Astrocyte of the hippocampus (primary cell): ENCODE measurements around the gene SKAP2.
A peak's percentile ranks its signal among the peaks of the same experiment; 100 is the strongest.

Source experiments
- DNase-seq: peaks from one replicate; pipeline ENCODE4 v3.0.0; 2011; ENCODE audit warnings: low read depth, low spot score

Gene SKAP2

GRCh38 chr7:26777385-26777784 lies 87.0 kb downstream of the SKAP2 start:
- DNase-seq = no peak

- no peak for DNase-seq
Measured at GRCh38 chr7:26760501-26760900, 103.9 kb downstream of the SKAP2 start.

DNA sequence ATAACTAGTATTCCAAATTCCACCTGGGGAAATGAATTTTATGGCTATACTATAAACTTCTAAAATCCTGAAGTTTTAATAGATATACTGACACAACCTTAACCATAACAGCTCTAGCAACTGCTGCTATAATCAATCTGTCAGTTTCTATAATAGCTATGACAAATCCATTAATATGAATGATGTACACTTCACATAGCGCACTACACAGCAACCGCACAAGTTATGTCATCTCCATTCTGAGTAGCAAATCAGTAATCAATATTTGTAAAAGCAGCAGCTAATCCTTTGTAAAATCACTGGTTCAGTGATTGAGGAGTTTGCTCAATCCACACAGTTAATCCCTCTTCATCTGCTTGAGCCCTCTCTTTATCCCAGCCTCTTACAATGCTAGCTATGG lies 105.3 kb downstream of the SKAP2 start:
- no peak for DNase-seq

DNA sequence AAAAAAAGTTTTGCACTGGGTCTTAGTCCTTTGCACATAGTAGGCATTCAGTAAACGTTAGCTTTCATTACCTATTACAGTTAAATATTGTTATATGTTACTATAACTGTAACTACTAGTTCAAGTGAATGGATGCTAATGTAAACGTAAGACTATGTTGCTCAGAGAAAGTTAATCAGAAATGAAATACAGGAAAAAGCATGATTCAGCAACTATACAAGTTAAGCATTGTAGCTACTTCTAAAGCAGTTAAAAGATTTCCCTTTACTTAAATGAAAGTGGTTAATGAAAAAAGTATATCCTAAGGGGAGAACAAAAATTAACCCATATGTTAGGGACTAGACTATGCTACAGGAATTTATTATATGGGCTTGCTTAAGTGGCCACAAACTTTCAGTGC lies 121.2 kb downstream of the SKAP2 start:
- no peak for DNase-seq

GRCh38 chr7:26735976-26736600 lies 128.3 kb downstream of the SKAP2 start:
- no peak for DNase-seq

GRCh38 chr7:26729150-26729775 lies 135.1 kb downstream of the SKAP2 start:
- DNase-seq = no peak

GRCh38 chr7:26726051-26726450 lies 138.3 kb downstream of the SKAP2 start:
- no peak for DNase-seq

DNA sequence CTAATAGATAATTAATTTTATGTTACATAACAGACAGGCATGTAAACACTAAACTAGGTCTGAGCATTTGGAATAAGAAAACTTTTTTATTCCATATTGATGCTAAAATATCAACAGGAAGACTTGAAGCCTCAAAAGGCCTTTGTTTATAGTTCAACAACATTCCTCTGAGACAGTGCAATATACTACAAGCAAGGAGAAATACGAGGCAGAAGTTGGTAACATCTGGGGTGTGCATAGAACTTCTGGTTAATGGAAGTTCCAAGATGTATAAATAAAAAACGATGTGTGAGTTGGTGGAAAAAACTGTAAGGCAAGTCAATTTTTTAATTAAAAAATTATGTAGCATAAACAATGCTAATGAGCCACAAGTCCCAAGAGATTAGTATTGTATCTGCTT lies 139.6 kb downstream of the SKAP2 start:
- DNase-seq = no peak

DNA sequence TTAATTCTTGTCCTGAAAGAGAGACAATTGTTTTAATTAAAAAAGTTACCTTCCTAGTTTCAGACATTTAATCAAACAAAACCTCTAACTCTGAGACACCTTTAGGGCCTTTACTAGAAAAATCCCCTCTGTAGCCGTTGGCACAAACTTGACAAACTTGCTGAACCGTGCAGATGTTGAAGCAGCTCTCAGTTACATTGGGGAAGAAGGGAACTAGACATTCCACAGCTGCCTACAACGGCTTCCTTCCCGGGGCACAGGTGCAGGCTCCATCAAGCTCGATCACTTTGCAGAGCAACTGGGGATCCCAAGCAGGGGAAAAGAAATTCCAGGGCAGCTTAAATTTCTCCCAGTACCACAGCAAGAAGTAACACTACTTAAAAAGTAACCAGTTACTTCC lies 141.3 kb downstream of the SKAP2 start:
- no peak for DNase-seq

GRCh38 chr7:26721450-26721849 lies 142.9 kb downstream of the SKAP2 start:
- DNase-seq = no peak

DNA sequence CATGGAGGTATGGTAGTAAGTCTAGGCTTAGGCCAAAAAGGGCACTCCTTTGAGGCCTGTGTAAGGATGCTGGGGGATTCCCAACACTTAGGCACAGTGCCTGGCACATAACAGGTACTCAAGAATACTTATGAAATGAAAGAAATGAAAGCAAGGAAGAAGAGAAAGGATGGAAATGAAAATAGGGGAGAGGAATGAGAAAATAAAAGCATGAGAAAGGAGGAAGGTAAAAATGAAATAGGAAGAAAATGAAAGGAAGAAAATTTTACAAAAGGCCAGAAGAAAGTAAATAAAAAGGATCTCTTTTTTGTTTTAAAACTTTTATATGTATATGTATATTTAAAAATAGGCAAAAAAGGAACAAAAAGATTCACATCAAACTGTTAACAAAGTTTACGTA lies 146.3 kb downstream of the SKAP2 start:
- DNase-seq = no peak

DNA sequence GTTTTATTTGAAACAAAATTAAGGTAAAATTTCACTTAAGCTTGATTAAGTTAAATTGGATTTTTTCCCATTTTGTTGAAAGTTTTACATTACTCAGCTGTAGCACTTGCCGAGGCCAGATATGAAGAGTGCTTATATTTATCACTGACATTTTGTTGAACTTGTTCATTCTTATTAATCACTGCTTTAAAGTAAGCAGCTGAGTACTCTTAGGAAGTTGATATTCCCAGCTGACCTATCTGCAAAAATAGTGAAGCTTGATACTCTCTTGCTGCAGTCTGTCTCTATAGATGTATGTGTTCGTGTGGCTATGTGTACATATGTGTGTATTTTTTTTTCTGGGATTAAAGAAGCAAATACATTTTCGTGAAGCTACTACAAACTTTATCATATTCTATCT lies 150.0 kb downstream of the SKAP2 start:
- no peak for DNase-seq

GRCh38 chr7:26714006-26714405 lies 150.4 kb downstream of the SKAP2 start:
- DNase-seq = no peak

DNA sequence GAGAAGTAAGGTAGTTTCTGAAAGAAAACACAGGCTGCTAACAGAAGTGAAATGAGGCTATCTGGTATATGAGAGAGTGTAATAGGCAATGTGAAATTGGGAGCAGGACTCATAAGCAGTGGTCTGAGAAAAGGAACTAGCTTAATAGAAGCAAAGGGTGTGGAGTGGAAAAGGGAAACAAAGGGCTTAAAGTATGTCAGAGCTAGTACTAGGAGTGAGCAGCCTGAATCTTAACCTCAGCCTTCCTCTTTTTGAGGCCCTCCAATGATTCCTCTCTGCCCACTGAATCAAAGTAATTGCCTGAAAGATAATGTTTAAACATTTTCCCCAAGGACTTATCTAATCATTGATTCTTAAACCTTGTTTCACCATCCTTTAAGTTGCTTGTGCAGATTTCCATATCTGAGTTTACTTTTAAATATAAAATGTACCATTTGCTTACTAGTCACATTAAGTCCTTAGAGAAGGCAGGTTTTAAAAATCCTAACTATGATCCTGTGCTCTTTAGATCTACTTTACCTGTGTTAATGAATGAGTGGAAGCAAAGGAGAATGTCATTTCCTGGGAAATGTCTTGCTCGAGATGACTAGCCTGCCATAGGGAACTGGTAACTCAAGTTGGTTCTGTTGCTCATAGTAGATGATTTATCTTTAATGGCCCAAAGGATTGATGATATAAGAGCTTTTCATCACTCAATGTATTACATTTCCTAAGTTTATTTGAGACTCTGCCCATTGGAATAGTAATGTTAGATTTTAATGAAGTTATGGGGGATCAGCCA lies 155.0 kb downstream of the SKAP2 start:
- DNase-seq = no peak

GRCh38 chr7:26705567-26705966 lies 158.8 kb downstream of the SKAP2 start:
- peak; percentile 78 for DNase-seq

GRCh38 chr7:26704786-26705185 lies 159.6 kb downstream of the SKAP2 start:
- DNase-seq = peak; percentile 9

DNA sequence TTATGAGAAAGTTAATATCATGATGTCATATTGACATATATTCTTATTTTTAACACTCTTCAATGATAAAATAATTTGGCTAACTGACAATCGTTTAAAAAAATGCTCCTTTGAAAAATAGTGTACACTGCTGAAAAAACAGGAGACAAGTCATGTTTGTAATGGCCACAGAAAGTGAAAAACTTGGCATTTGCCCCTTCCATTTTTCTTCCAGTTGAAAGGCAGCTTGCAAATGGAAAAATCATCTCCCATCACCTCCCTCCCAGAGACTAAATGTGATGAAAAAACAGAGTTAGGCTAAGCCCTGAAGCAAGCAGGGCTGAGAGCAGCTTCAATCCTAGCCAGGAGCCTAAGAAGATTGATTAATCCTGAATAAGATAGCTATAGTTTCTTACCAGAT lies 160.4 kb downstream of the SKAP2 start:
- DNase-seq = no peak

DNA sequence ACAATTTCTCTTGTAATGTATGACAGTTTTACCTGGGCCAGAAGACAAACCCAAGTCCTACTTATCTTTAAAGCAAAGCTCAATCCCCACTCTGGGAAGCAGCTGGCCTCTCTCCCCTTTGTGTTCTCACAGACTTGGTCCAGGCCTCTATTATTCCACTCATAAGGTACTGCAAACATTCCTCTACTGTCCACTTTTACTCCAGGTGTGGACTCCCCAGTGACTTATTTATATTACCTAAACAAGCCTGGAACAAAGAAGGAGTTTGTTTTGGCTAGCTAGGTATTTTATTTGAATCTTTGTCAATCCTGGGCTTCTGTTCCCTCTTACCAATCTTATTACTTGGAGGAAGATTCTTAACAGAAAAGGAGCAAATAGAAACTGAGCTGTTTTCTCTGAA lies 163.5 kb downstream of the SKAP2 start:
- no peak for DNase-seq

- no peak for DNase-seq
Measured at GRCh38 chr7:26700386-26700785, 164.0 kb downstream of the SKAP2 start.

DNA sequence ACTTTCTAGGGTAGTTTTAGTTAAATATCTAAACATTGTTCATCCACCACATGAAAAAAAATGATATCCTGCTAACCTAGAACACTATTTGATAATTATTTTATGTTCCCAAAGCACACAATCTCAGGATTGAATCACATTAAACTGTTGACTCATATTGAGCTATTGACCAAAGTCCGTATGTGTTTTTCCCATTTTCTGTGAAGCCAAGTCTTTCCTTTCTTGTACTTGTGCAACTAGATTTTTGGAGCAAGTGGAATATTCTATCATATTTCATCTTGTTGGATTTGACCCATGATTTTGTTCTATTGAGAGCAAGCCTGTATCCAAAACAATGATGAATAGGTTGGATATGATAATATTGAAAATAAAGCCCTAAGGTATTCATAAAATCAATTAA lies 164.6 kb downstream of the SKAP2 start:
- no peak for DNase-seq

GRCh38 chr7:26698806-26699205 lies 165.6 kb downstream of the SKAP2 start:
- DNase-seq = no peak

GRCh38 chr7:26698194-26698593 lies 166.2 kb downstream of the SKAP2 start:
- no peak for DNase-seq

DNA sequence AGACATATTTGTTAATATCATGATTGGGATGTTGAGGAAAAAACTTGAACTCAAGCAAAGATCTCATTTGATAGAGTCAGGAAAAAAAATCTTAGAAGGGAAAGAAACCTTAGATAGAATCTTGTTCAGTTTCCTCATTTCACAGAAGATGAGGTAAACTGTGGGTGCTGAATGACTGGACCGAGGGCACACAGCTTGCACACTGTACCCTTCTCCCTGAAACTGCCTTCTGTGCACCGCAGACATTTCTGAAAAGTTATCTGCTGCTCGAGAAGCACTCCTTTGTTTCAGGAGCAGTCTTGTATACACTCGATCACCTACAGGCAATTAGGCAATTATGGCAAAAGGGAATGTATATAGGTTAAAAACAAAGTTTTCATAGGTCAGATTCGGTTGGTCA lies 167.4 kb downstream of the SKAP2 start:
- no peak for DNase-seq
